Fibroblast of lung (primary cell): ENCODE measurements around the gene INSYN2A. TPM values are rescaled to one million over a fixed set of nuclear protein-coding genes. Genes with fewer than 3 reads are reported as not detected.

ENCODE experiments used
- DNase-seq, 2 donors: peaks; one replicate each; pipeline versions ENCODE4 v3.0.0 to v3.0.0-alpha.2; 2010; ENCODE audit warnings: low read depth in 2 of 2
- H2AFZ ChIP-seq: 2 replicates; pipeline ENCODE4 v1.5.1; 2012; ENCODE audit warnings: low read length, control low read depth, inconsistent platforms
- H3K27ac ChIP-seq: 2 replicates; pipeline ENCODE4 v1.5.1; 2011; ENCODE audit warnings: low read length, control low read depth; ENCODE audit not compliant: insufficient read depth
- H3K27me3 ChIP-seq: 2 replicates; pipeline ENCODE4 v1.5.1; 2011; ENCODE audit warnings: mild to moderate bottlenecking, low read length; ENCODE audit not compliant: control insufficient read depth, insufficient read depth
- H3K36me3 ChIP-seq: 2 replicates; pipeline ENCODE4 v1.5.1; 2011; ENCODE audit warnings: low read length; ENCODE audit not compliant: control insufficient read depth, insufficient read depth
- H3K4me1 ChIP-seq: 2 replicates; pipeline ENCODE4 v1.5.1; 2011; ENCODE audit warnings: low read length; ENCODE audit not compliant: control insufficient read depth, insufficient read depth; ENCODE audit errors: extremely low read depth
- H3K4me2 ChIP-seq: 2 replicates; pipeline ENCODE4 v1.5.1; 2011; ENCODE audit warnings: low read length, control low read depth; ENCODE audit not compliant: insufficient read depth; ENCODE audit errors: extremely low read depth
- H3K4me3 ChIP-seq, 4 experiments: fragments of 200-600 bp in 1 of 4; sonication (generic) in 1 of 4; replicated peaks in 1 of 4; 2 replicates each; pipeline ENCODE4 v1.5.1; 2011 to 2016; ENCODE audit warnings: low read length in 4 of 4, low read depth in 3 of 4, mild to moderate bottlenecking in 3 of 4, control low read depth in 2 of 4, inconsistent platforms in 1 of 4, mixed read lengths in 1 of 4; ENCODE audit not compliant: insufficient read depth in 1 of 4; ENCODE audit errors: control extremely low read depth in 1 of 4
- H3K79me2 ChIP-seq: 2 replicates; pipeline ENCODE4 v1.5.1; 2012; ENCODE audit warnings: mild to moderate bottlenecking, low read length, inconsistent platforms; ENCODE audit not compliant: control insufficient read depth, insufficient read depth
- H3K9ac ChIP-seq: 2 replicates; pipeline ENCODE4 v1.5.1; 2011; ENCODE audit warnings: mild to moderate bottlenecking, low read length, control low read depth; ENCODE audit not compliant: insufficient read depth
- H3K9me3 ChIP-seq: 2 replicates; pipeline ENCODE4 v1.5.1; 2012; ENCODE audit warnings: low read depth, low read length; ENCODE audit not compliant: control insufficient read depth, insufficient read depth
- H4K20me1 ChIP-seq: 2 replicates; pipeline ENCODE4 v1.5.1; 2011; ENCODE audit warnings: low read length; ENCODE audit not compliant: control insufficient read depth, insufficient read depth; ENCODE audit errors: extremely low read depth
- CTCF ChIP-seq, 2 donors: IDR thresholded peaks in 1 of 2; conservative IDR thresholded peaks in 1 of 2; 1 replicate in 1 of 2; 2 replicates in 1 of 2; pipeline ENCODE4 v1.5.1; 2011 to 2012; ENCODE audit warnings: low read length in 2 of 2, control low read depth in 1 of 2, inconsistent platforms in 1 of 2, low read depth in 1 of 2, mild to moderate bottlenecking in 1 of 2
- EZH2 ChIP-seq: IDR thresholded peaks from 2 replicates; pipeline ENCODE4 v1.5.1; 2012; ENCODE audit warnings: low read length, control low read depth, mild to moderate bottlenecking; ENCODE audit errors: missing control alignments
- polyA plus RNA-seq, 2 donors: library from polyadenylated mRNA; depleted of rRNA in 1 of 2; stranded (reverse) in 1 of 2; unstranded in 1 of 2; fragments of >200 nt; gene quantifications; 2 replicates each; pipeline ENCODE4 v1.2.1, GENCODE V29; 2011 to 2012; ENCODE audit warnings: missing spikeins in 1 of 2
- total RNA-seq: library from RNA; depleted of rRNA; stranded (reverse); fragments of >200 nt; gene quantifications from 2 replicates; pipeline ENCODE4 v1.2.1, GENCODE V29; 2014

Gene INSYN2A
- total and polyA plus RNA-seq, 2 donors (not counting 1 experiment from before 2014, with no cell fraction given): 0.05 to 0.66 TPM

DNA sequence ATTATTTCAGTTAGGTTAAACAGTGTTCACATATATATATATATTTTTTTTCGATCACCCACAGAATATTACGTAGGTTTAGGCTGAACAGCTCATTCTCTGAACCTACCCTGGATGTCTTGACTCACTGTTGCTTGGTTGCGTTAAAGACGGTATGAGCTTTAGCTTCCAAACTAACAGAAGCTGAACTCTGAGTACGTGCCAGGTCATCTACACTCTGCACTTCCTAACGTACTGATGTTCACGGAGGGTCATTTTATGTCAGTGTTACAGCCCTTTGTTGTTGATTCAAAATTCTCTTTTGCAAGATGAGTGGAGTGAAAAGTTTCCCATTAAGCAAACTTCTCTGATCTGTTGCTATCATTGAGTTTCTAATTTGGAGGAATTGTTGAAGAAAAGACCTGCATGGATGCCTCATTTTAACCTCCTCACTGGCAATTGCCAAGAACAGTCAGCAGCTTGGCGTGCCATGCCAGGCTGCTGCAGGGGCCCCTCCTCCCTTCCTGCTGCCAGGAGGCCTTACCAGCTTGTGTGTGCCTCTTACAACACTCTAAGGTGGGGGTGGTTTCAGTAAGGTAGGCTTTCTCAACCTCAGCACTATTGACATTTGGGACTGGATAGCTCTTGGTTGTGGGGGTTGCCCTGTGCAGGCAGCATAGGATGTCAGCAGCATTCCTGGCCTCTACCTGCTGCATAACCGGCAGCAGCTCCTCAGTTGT, 44.3 kb downstream of the INSYN2A start:
- Histone ChIP-seq H3K4me3 (no peak overlapping the region), H3K27me3 (no peaks in the 10 kb centered on the region), H3K27ac (no peak overlapping the region), H2AFZ (no peak overlapping the region), H3K4me1 (peaks cover 22% of the 10 kb centered on the region), H4K20me1 (no peaks in the 10 kb centered on the region), H3K9ac (no peak overlapping the region), H3K36me3 (no peaks in the 10 kb centered on the region), H3K79me2 (no peaks in the 10 kb centered on the region), H3K4me2 (no peak overlapping the region), H3K9me3 (no peaks in the 10 kb centered on the region)
- TF ChIP-seq CTCF (conservative IDR thresholded peaks at IDR 0.05 in 1 of 2, IDR thresholded peaks at IDR 0.05 in 1 of 2; ENCODE audit: low read depth in 1 of 2, low read length in 2 of 2): no peak
- no peak for TF ChIP-seq EZH2
- peak; percentile 59 to 82 for DNase-seq

DNA sequence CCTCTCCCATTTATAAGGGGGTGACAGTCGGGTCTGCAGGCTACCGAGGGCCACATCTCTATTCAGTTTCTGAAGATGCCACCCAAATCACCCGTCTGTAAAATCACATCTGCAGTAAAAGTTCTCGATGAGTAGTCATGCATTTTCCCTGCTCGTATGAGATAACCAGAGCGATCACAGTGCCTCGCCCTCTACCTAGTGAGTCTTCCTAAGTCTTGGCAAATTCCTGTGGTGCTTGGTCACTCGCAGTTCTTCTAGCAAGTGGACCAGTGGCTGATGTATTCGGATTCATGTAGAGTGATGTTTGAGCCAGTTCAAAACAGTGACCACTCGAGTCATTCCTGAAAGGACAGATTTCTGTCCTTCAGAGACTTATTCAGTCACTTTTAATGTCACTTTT, 44.9 kb downstream of the INSYN2A start:
- Histone ChIP-seq H2AFZ (no peak overlapping the region), H3K27me3 (no peaks in the 10 kb centered on the region), H3K79me2 (no peaks in the 10 kb centered on the region), H3K27ac (no peak overlapping the region), H3K4me2 (no peak overlapping the region), H3K9me3 (no peaks in the 10 kb centered on the region), H4K20me1 (no peaks in the 10 kb centered on the region), H3K9ac (no peak overlapping the region), H3K4me3 (no peak overlapping the region), H3K36me3 (no peaks in the 10 kb centered on the region), H3K4me1 (peaks cover 22% of the 10 kb centered on the region)
- no peak for TF ChIP-seq EZH2
- DNase-seq: peak in 1 of 2 donors; percentile 89

DNA sequence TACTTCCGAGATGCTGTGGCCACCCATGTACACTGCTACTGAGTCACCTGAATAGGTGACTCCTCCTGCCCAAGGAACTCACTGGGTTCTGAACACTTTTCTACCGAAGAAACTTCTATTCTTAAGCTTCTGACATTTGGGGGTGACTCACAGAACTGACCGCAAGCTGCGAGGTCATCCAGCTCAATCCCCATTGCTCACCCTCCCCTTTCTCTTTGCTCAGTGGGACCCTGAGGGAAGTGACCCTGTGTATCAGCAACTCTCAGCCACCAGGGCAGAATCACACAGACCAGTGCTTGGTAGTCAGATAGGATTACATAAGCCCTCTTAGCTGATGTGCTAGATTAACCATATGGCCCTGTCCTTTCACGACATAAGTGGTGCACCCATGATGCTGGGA, 46.3 kb downstream of the INSYN2A start:
- peak; percentile 46 to 80 for DNase-seq

GRCh38 chr10:127149501-127150081, 46.8 kb downstream of the INSYN2A start:
- Histone ChIP-seq H3K36me3 (no peaks in the 10 kb centered on the region), H4K20me1 (no peaks in the 10 kb centered on the region), H3K9me3 (no peaks in the 10 kb centered on the region), H3K4me1 (peaks cover 29% of the 10 kb centered on the region), H3K27ac (peak overlapping the region; percentile 59), H3K4me3 (no peak overlapping the region), H3K79me2 (no peaks in the 10 kb centered on the region), H3K9ac (no peak overlapping the region), H3K4me2 (no peak overlapping the region), H2AFZ (no peak overlapping the region), H3K27me3 (no peaks in the 10 kb centered on the region)
- TF ChIP-seq CTCF (conservative IDR thresholded peaks at IDR 0.05 in 1 of 2, IDR thresholded peaks at IDR 0.05 in 1 of 2; ENCODE audit: low read depth in 1 of 2, low read length in 2 of 2): no peak
- TF ChIP-seq EZH2: no peak
- peak in 1 of 2 donors; percentile 40 for DNase-seq

More for the DNA sequence above, 46.3 kb downstream of the INSYN2A start:
- Histone ChIP-seq H3K27ac (no peak overlapping the region), H3K9ac (no peak overlapping the region), H2AFZ (no peak overlapping the region), H3K79me2 (no peaks in the 10 kb centered on the region), H3K9me3 (no peaks in the 10 kb centered on the region), H3K27me3 (no peaks in the 10 kb centered on the region), H3K4me3 (no peak overlapping the region), H3K4me1 (peaks cover 27% of the 10 kb centered on the region), H3K4me2 (no peak overlapping the region), H3K36me3 (no peaks in the 10 kb centered on the region), H4K20me1 (no peaks in the 10 kb centered on the region)
- TF ChIP-seq EZH2: no peak
